ENCODE measurements around the gene MED27.

DNA sequence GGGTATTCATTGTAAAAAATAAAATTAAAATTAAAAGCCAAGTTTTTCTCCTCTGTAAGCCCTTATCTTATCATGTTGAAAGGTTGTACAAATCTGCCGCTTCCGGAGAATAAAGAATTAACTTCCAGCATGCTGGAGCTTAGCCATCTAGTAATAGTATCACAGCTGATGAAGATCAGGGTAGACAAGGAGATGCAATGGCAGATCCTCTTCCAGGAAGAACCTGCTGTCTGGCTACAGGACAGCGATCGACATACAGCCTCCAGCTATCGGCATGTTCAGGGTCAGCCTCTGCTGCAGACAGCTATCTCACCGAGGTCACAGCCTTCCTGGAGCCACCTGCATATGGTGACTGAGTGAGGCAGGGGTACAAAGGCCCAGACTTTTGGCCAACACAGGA lies 82.6 kb downstream of the MED27 start:
- TF ChIP-seq, protein P1, sequence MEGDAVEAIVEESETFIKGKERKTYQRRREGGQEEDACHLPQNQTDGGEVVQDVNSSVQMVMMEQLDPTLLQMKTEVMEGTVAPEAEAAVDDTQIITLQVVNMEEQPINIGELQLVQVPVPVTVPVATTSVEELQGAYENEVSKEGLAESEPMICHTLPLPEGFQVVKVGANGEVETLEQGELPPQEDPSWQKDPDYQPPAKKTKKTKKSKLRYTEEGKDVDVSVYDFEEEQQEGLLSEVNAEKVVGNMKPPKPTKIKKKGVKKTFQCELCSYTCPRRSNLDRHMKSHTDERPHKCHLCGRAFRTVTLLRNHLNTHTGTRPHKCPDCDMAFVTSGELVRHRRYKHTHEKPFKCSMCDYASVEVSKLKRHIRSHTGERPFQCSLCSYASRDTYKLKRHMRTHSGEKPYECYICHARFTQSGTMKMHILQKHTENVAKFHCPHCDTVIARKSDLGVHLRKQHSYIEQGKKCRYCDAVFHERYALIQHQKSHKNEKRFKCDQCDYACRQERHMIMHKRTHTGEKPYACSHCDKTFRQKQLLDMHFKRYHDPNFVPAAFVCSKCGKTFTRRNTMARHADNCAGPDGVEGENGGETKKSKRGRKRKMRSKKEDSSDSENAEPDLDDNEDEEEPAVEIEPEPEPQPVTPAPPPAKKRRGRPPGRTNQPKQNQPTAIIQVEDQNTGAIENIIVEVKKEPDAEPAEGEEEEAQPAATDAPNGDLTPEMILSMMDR (IDR thresholded peaks at IDR 0.05; ENCODE audit: control extremely low read depth in 1 of 3, insufficient read depth in 1 of 3, low read depth in 1 of 3, low read length in 3 of 3), result no peak
- no peak for TF ChIP-seq SIN3A (conservative IDR thresholded peaks at IDR 0.05 in 1 of 2, IDR thresholded peaks at IDR 0.05 in 1 of 2; ENCODE audit: low read depth in 1 of 2, low read length in 2 of 2)
- no peak for TF ChIP-seq CEBPB (IDR thresholded peaks at IDR 0.05; ENCODE audit: low read depth, low read length)
- TF ChIP-seq POLR2A (IDR thresholded peaks at IDR 0.05; ENCODE audit: control extremely low read depth in 1 of 2, low read depth in 2 of 2, low read length in 2 of 2), result no peak
- no peak for TF ChIP-seq RXRA (IDR thresholded peaks at IDR 0.05; ENCODE audit: insufficient read depth, low read depth, low read length)
- no peak for TF ChIP-seq TAF1 (IDR thresholded peaks at IDR 0.05; ENCODE audit: low read depth, low read length)
